Measurements from ENCODE around the gene BCAT1.
"Not testable (repeated sequence)": the region's sequence is repeated elsewhere in the genome, so short reads cannot be mapped to it uniquely, and the experiment has no call there.

BCAT1 gene

DNA sequence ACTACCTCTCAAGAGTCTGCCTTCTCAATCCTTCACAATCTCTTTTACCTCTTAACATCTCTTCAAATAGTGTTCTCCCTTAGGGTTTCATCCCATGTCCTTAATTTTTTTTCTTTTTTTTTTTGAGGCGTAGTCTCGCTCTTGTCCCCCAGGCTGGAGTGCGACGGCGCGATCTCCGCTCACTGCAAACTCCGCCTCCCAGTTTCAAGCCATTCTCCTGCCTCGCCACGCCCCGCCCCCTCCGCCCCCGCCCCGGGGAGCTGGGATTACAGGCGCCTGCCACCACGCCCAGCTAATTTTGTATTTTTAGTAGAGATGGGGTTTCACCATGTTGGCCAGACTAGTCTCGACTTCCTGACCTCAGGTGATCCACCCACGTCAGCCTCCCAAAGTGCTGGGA is 7.0 kb upstream of the BCAT1 start:
- DNase-seq, result no peak

DNA sequence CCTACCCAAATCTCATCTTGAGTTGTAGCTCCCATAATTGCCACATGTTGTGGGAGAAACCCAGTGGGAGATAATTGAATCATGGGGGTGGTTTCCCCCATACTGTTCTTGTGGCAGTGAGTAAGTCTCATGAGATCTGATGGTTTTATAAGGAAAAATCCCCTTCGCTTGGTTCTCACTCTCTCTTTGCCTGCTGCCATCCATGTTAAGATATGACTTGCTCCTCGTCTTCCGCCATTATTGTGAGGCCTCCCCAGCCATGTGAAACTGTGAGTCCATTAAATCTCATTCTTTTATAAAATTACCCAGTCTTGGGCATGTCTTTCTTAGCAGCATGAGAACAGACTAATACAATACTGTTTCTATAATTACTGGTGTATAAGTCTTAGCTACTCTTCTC is 6.5 kb upstream of the BCAT1 start:
- DNase-seq, result no peak

DNA sequence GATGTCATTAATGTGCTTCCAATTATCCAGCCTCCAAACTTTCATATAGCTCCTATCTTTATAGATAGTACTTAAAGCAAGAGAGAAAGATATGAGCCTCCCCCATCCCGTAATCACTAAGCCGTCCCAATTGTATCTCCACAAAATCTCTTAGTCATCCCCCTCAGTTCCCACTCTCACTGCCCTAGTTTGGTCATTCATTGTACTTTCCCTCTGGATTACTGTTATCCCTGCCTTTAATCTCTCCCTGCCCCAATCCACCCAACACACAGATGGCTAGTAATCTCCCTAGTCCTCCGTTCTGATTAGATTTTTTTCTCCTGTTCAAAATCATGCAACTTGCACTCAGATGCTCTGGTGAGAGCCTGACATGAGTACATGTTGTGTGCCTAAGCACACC is 5.4 kb upstream of the BCAT1 start:
- DNase-seq, result no peak

DNA sequence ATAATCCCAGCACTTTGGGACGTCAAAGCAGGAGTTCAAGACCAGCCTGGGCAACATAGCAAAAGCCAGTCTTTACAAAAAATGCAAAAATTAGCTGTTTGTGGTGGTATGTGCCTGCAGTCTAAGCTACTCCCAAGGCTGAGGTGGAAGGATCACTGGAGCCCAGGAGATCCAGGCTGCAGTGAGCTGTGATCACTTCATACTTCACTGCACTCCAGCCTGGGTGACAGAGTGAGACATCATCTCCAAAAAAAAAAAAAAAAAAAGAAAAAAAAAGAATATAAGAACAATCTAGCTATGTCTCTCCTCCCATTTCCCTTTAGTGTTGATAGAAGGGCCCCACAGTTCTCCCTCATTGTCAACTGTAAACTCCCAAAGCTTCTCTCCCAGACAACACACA is 3.5 kb upstream of the BCAT1 start:
- no peak for DNase-seq

DNA sequence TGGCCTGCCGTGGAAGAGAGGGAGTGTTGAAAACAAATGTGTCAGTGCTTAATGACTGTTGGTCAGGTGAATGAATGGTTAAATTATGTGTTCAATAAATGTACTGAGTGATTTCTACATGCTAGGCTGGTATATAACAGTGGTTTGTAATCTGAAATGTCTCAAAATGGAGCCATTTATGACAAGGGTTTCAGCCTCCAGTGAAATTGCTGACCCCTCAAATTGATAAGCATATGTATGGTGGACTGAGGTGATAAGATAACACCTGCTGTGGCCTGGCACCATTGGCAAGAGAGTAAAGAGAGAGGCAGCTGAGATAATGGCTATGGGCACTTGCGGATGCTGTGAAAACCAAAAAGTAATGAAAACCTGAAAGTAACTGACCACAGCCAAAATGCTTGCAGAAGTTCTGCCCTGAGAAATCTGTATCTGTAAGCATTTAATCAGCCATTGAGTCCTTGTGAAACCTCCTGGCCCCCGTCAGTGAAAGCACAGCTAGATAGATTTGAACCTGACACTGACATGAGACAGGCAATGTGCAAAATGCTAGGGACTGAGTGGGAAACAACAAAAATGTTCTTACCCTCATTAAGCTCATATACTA is 1.4 kb upstream of the BCAT1 start:
- no peak for DNase-seq

DNA sequence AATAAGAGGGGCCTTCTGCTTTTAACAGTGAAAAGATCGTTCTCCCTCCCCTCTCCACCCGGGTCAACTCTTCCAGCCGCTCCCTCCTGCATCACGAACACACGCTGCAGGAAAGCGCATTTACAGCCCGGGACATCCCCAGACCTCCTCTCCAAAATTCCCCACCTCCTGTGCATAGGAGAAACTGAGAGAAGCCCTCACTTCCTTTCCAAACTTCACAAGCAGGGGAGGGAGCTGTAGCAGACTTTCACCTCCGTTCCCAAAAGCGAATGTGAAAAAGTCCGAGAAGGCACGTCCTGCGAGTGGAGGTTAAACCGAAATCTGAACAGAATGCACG is 513 bp downstream of the BCAT1 start:
- no peak for DNase-seq

DNA sequence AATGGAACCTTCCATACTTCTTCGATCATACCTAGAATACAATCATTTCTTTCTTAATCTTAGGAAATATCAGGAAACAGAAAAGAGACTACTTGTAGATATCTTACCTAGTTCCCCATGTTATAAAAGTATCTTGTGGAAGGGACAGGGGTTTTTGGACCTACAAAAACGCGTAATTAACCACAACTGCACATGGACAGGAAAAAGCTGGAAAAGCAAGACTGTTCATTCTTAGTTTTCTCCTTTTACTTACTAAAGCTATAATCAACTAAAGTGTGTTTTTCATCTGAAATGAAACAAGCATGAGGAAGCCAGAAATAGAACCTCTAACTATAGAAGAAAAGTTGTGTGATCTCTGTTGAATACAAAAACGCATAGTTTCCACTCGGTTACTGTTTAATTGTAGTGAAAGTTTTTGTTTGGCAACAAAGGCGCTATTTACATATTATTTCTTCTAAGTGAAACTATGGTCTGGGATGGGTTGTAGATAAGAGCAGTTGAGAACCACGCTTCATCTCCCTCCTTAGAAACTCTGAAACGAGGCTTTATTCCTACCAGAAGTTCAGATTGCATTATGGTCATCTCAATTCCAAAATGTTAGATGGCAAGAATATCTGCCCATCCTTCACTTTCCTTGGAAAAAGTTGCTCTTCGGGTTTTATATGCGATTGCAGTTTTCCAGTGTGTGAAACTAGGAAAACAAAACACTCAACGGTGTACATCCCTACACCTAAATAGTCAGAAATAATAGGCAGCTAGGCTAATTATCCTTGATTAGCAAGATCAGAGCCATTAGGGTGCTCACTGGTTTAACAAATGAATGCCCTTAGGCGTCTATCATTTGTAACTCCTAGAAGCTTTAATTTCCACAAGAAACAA is 1.1 kb downstream of the BCAT1 start:
- DNase-seq, result no peak

DNA sequence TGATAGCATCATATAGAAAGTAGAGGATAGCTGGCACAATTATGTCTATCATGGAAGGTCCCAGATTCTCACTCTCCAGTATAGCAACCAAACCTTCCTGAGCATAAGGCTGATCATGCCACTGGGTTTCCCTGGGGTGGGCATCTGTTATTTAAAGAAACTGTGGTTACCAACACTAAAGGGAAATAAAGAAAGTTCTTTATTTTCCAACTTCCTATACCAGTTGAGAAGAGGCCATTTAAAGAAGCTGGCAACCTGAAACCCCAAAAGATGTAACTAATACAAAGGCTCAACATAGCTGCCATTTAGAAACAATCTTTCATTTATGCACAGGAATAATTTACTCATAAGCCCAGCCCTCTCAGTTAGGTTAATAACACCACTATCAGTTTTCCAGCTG is 3.1 kb downstream of the BCAT1 start:
- DNase-seq, result no peak

DNA sequence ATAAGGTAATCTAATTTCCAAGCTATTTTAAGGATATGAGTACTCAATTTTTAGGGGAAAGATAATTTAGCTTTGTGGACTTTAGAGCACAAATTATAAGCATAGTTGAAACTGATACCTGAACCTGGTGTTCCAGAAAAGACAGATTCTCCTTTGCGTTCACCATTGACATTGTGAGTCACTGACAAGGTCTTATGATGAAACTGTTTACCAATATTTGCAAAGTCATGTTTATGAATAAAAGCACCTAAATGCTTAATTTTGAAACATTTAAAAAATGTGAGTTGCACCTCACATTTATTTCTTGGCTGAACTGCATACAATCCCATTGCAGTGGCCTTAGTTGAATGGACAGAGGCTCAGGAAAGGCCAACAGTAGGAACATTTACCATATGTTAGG is 3.9 kb downstream of the BCAT1 start:
- no peak for DNase-seq

DNA sequence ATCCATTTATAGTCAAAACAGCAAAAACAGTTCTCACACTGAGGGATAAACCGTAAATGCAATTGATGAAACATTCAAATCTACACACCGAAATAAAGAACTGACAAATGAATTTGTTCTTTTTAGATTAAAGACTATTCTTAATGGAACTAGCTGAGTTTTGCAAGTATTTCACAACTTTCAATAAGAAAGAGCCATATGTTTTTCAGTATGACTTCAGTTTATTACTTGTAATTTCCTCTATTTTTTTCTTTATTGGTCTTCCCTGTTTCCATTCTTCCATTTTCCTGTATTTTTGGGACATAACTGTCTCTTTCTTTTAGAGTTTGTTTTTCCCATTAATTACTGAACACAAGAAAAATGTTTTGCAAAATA is 4.3 kb downstream of the BCAT1 start:
- no peak for DNase-seq

DNA sequence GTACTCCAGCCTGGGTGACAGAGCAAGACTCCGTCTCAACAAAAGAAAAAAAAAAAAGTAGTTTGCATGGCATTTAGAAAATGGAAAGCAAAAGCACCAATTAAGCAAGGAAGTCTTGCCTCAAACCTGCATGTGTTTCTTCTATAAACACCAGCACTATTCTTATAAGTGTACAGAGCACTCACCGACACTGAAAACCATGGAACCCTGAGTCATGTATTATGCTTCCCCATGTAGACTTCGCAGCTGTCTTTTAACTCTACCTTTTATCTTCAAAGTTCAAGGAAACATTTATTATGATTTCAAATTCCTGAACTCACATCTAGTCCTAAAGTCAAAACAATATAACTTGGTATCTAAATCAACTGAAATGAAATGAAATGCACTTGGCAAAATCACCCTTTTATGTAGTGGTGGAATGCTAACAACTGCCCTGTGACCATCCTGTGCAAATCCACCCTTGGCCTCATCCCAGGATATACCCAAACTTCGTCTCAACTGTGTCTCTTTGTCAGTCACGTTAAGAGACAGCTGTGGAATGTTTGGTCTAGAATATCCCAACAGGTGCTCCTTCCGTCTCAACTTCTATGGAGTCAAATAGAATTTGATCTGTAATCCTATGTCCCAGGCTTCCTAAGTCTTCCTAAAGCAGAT is 4.8 kb downstream of the BCAT1 start:
- DNase-seq, result no peak

DNA sequence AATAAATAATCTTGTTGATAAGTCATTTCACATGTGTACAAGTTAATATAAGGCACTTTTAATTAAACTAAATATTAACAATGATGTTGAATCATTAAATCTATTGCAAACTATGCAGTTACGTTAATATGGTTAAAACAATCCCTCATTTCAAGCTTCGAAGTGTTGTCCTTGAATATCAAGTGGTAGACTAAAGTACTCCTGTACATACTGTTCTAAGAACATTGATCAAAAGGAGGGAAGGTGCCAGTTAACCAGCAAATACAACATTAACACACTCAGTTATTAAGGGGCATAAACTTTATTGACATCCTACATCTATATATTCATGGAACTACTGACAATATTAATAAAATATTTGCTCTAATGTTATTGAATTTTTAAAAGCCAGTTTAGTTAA is 8.7 kb downstream of the BCAT1 start:
- no peak for DNase-seq

DNA sequence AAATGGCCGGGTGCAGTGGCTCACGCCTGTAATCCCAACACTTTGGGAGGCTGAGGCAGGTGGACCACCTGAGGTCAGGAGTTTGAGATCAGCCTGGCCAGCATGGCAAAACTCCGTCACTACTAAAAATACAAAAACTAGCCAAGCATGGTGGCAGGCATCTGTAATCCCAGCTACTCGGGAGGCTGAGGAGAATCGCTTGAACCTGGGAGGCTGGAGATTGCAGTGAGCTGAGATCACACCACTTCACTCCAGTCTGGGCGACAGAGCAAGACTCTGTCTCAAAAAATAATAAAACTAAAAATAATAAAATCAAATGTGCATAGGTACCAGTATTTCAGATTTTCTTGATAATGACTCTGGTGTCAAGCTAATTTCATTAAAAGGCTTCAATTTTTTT is 9.3 kb downstream of the BCAT1 start:
- not testable (repeated sequence) for DNase-seq

DNA sequence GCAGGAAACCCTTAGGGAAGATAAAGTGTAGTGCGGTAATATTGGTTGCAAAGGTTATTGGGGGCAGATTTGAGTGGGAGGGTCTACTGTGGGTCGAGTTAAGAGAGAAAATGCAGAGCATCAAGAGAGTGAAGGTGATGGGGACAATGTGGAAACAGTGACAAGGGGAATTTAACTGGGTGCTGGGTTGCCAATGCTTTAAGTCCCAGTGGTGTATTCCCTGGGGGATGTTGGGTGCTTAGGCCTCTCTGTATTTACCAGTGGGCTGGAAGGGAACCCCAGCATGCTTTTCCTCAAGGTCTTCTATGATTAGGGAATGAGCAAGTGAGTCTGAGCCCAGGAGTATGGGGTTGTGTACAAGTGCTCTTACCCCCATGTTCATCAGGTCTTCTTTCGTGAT is 10.6 kb downstream of the BCAT1 start:
- no peak for DNase-seq

DNA sequence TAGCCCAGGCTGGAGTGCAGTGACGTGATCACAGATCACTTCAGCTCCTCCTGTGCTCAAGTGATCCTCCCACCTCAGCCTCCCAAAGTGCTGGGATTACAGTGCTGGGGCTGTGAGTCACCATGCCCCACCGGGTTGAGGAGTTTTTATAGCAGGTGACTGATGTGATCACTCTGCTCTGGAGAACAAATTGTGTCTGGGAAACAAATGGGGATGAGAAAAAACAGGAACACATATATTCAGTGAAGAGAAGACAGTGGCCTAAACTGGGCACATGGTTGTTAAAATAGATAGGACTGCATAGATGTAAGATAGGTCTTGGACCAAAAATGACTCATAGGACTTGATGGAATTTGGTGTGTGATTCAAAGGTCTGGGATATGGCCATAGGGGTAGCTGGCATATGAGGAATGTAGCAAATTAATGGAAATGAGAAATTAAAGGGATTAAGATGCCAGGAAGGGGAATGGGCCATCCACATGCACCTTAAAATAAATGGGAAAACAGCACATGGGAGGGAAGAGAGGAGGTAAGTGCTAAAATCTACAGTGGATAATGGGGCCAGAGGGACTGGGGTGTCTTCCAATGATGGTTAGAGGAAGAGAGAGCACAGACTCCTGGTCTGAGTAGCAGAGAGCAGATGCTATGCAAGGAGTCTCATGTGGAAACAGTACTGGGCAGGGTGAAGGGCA is 11.2 kb downstream of the BCAT1 start:
- DNase-seq, result no peak

DNA sequence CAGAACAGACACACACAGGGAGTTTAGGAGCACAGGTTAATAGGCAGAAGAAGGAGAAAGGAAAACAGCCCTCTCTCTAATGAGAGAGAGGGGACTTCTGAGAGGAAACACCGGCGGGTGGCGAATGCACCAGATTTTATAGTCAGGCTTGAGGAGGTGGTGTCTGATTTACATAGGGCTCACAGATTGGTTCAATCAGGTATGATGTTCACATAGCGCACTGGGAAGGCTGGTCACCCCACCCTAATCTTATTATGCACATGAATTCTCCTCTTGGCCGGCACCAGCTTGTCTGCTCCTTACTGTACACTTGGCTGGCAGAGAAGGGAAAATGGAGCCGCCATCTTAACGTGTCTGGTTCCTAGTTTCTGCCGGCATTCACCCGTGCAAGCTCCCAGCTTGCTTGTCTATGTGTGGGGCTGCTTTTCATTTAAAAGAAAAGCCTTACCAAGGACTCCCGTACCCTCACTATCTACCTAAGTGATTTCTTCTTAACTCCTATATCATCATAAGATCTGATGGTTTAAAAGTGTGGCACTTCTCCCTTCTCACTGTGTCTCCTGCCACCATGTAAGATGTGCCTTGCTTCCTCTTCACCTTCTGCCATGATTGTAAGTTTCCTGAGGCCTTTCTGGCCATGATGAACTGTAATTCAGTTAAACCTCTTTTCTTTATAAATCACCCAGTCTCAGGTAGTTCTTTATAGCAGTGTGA is 15.1 kb downstream of the BCAT1 start:
- no peak for DNase-seq

DNA sequence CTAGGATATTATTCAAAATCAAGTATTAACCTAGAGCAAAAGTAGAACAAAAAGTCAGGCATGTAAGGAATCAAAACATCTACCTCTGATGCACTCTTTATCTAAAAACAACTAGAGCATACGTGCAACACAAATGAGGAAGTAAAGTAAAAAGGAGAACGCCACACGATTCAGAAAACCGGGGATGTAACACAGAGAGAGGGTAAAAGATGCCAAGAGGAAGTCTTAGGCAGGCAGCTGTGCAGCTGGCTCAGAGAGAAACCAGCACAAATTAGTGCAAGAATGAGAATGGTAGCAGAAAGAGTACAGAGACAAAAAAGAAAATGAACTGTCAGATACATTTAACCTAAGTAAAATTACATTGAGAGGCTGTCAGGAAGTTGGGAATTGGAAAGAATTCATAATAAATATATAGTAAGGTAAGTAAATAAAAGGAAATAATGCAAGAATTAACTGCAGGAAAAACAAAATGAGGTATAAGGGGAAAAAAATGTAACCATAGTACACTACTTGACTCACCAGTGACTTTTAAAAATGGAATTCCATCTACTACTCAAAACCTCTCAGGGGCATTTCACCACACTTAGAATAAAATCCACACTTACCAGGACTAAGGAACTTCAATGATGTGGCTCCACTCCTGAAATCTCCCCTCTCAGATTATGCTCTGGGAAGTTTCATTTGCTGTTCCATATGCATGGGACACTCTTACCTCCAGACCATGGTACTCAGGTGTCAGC is 17.1 kb downstream of the BCAT1 start:
- peak; percentile 78 for DNase-seq

DNA sequence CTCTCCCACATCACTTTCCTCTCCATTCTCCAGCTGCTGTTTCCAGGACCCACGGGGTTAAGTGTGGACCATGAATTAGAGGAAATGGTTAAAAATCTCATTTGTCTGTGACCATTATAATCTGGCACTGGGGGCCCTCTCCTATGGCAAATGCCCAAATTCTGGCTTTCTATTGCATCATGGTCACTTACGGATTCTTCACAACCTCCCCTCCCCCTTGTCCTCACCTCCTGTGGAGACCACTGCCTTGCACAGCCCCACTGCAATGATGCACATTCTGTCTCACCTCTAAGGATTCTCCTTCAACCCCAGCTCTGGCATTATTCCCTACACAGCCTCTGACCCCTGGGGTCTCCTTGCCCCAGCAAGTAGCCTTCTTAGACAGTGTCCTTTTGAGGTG is 18.9 kb downstream of the BCAT1 start:
- DNase-seq, result no peak

DNA sequence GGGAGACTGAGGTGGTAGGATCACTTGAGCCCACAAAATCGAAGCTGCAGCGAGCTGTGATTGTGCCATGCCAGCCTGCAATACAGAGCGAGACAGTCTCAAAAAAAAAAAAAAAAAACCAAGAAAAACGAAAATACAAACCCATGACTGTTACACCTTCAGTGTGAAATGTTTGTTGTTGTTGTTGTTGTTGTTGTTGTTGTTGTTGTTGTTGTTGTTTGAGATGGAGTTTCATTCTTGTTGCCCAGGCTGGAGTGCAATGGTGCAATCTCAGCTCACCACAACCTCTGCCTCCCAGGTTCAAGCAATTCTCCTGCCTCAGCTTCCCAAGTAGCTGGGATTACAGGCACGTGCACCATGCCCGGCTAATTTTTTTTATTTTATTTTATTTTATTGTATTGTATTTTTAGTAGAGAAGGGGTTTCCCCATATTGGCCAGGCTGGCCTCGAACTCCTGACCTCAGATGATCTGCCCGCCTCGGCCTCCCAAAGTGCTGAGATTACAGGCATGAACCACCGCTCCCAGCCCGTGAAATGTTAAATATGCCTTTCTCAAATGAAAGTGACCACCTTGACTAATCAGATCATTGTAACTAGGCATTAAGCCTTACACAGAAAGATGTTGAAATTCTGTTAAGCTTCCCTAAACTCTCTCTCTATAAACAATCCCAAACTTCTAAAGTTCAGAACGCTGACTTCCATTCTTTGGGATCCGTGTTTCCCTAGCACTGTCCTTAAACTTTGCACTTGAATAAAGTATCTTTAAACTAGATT is 20.2 kb downstream of the BCAT1 start:
- DNase-seq, result not testable (repeated sequence)

DNA sequence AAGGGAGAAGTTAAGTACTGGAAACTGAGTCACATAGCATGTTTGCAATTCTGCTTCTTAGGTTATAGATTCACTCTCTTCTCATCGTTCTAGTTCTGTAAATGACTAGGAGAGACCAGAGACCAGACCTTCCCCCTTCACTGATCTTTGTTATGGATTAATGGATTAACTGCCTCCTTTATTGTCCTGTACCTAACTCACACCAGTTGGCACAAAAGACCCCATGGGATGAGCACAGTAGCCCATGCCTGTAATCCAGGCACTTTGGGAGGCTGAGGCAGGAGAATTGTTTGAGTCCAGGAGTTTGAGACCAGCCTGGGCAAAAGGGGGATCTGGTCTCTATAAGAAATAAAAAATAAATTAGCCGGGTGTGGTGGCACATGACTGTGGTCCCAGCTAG is 20.8 kb downstream of the BCAT1 start:
- no peak for DNase-seq

DNA sequence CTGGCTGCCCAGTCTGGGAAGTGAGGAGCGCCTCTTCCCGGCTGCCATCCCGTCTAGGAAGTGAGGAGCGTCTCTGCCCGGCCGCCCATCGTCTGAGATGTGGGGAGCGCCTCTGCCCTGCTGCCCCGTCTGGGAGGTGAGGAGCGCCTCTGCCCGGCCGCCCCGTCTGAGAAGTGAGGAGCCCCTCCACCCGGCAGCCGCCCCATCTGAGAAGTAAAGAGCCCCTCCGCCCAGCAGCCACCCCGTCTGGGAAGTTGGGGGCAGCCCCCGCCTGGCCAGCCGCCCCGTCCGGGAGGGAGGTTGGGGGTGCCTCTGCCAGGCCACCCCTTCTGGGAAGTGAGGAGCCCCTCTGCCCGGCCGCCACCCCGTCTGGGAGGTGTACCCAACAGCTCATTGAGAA is 22.8 kb downstream of the BCAT1 start:
- DNase-seq, result not testable (repeated sequence)

DNA sequence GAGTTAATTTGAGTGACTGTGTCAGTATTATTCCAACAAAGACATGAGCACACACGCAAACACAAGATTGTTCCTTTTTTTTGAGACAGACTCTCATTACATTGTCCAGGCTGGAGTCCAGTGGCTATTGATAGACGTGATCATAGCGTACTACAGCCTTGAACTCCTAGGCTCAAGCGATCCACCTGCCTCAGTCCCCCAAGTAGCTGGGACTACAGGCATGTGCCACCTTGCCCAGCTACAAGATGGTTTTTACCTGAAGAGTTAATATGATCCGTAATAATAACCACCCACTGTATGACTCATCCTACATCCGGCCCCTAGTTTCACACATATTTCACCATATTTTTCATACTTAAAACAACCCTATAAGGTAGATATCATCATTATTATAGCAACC is 26.8 kb downstream of the BCAT1 start:
- DNase-seq, result no peak

Measured in GF-D8 (cell line).